NK-92 (cell line): ENCODE data around the gene UBAP2L.
A peak's percentile ranks its signal among the peaks of the same experiment; 100 is the strongest.

Source experiments
- DNase-seq: peaks from one replicate; lab custom pipeline; 2025; ENCODE audit not compliant: unreplicated experiment; lab: John Stamatoyannopoulos, UW

Gene UBAP2L

GRCh38 chr1:154220071-154220969 lies at the start of gene UBAP2L:
Gene UBAP2L (plus strand): TSS chr1:154220955. CDS start chr1:154225124, 4,169 bp downstream.
- peak; percentile 91 for DNase-seq

- DNase-seq, result no peak
Measured at GRCh38 chr1:154171223-154171583, 49.6 kb upstream of the UBAP2L start.

GRCh38 chr1:154171880-154172279 lies 48.9 kb upstream of the UBAP2L start:
- no peak for DNase-seq

GRCh38 chr1:154174654-154175053 lies 46.1 kb upstream of the UBAP2L start:
- no peak for DNase-seq

GRCh38 chr1:154176337-154176736 lies 44.4 kb upstream of the UBAP2L start:
- DNase-seq, result no peak

- DNase-seq, result no peak
Measured at GRCh38 chr1:154178013-154178412, 42.7 kb upstream of the UBAP2L start.

- DNase-seq, result no peak
Measured at GRCh38 chr1:154178911-154179811, 41.6 kb upstream of the UBAP2L start.

- no peak for DNase-seq
Measured at GRCh38 chr1:154179946-154180687, 40.6 kb upstream of the UBAP2L start.

GRCh38 chr1:154181944-154182343 lies 38.8 kb upstream of the UBAP2L start:
- no peak for DNase-seq

GRCh38 chr1:154182344-154183045 lies 38.3 kb upstream of the UBAP2L start:
- no peak for DNase-seq

GRCh38 chr1:154183046-154183915 lies 37.5 kb upstream of the UBAP2L start:
- peak; percentile 66 for DNase-seq

- DNase-seq, result no peak
Measured at GRCh38 chr1:154186177-154186576, 34.6 kb upstream of the UBAP2L start.

GRCh38 chr1:154186852-154187501 lies 33.8 kb upstream of the UBAP2L start:
- no peak for DNase-seq

GRCh38 chr1:154190550-154190949 lies 30.2 kb upstream of the UBAP2L start:
- DNase-seq, result no peak

- no peak for DNase-seq
Measured at GRCh38 chr1:154191990-154192461, 28.7 kb upstream of the UBAP2L start, which contains the start of gene TPM3. Gene TPM3 (minus strand): TSS chr1:154192100. CDS start chr1:154192018, 82 bp downstream.

GRCh38 chr1:154192476-154192875 lies 28.3 kb upstream of the UBAP2L start:
- DNase-seq, result no peak

- no peak for DNase-seq
Measured at GRCh38 chr1:154193821-154194220, 26.9 kb upstream of the UBAP2L start.

GRCh38 chr1:154198756-154199562 lies 21.8 kb upstream of the UBAP2L start:
- no peak for DNase-seq
